Testis (tissue), 2 donors: ENCODE measurements around the gene SLC24A3.

ENCODE experiments used
- CTCF ChIP-seq, 3 experiments: fragments of 450-650 bp in 2 of 3; fragments of 200-600 bp in 1 of 3; sonication (generic) in 1 of 3; IDR thresholded peaks; one replicate each; pipeline ENCODE4 v1.5.1; 2016 to 2019; ENCODE audit warnings: antibody characterized with exemption in 3 of 3, mild to moderate bottlenecking in 2 of 3, moderate library complexity in 1 of 3
- POLR2A ChIP-seq: fragments of 450-650 bp; IDR thresholded peaks from one replicate; pipeline ENCODE4 v1.6.1; 2017; ENCODE audit warnings: antibody characterized with exemption, mild to moderate bottlenecking, moderate library complexity

- TF ChIP-seq CTCF (IDR thresholded peaks at IDR 0.05) = no peak
- no peak for TF ChIP-seq POLR2A
Observed at GRCh38 chr20:19330038-19330437, 117.6 kb downstream of the SLC24A3 start.
